HG03354 (cell line): ENCODE measurements around the gene QKI.

ENCODE experiments used
- ATAC-seq: cut with Tn5 transposase; IDR thresholded peaks from one replicate; pipeline ENCODE4 v1.9.1; 2021; ENCODE audit warnings: mild to moderate bottlenecking; ENCODE audit not compliant: unreplicated experiment, poor library complexity, severe bottlenecking

The QKI gene

GRCh38 chr6:163563318-163563717, 148.8 kb downstream of the QKI start:
- ATAC-seq = no peak

GRCh38 chr6:163564534-163564933, 150.0 kb downstream of the QKI start:
- no peak for ATAC-seq

- ATAC-seq = no peak
Observed at GRCh38 chr6:163565140-163565539, 150.6 kb downstream of the QKI start.

GRCh38 chr6:163566056-163566455, 151.5 kb downstream of the QKI start:
- ATAC-seq = no peak

- ATAC-seq = no peak
Observed at GRCh38 chr6:163568275-163568674, 153.8 kb downstream of the QKI start.

- no peak for ATAC-seq
Observed at GRCh38 chr6:163570579-163571231, 156.2 kb downstream of the QKI start.

GRCh38 chr6:163571730-163572129, 157.2 kb downstream of the QKI start:
- no peak for ATAC-seq

GRCh38 chr6:163572612-163573011, 158.1 kb downstream of the QKI start:
- ATAC-seq = no peak

- no peak for ATAC-seq
Observed at GRCh38 chr6:163573503-163574179, 159.1 kb downstream of the QKI start.

- ATAC-seq = no peak
Observed at GRCh38 chr6:163576114-163576513, 161.6 kb downstream of the QKI start.

GRCh38 chr6:163577404-163577803, 162.9 kb downstream of the QKI start:
- no peak for ATAC-seq

- ATAC-seq = no peak
Observed at GRCh38 chr6:163579111-163579879, 164.8 kb downstream of the QKI start.

- no peak for ATAC-seq
Observed at GRCh38 chr6:163579880-163580295, 165.4 kb downstream of the QKI start.

- ATAC-seq = no peak
Observed at GRCh38 chr6:163580311-163581030, 166.0 kb downstream of the QKI start.

GRCh38 chr6:163583558-163583957, 169.0 kb downstream of the QKI start:
- ATAC-seq = no peak

GRCh38 chr6:163585932-163586437, 171.5 kb downstream of the QKI start:
- no peak for ATAC-seq

- no peak for ATAC-seq
Observed at GRCh38 chr6:163586888-163587287, 172.4 kb downstream of the QKI start.

- no peak for ATAC-seq
Observed at GRCh38 chr6:163588220-163588919, 173.9 kb downstream of the QKI start.

- no peak for ATAC-seq
Observed at GRCh38 chr6:163589387-163589786, 174.9 kb downstream of the QKI start.
